Measurements from ENCODE around the gene MYO18A.

DNA sequence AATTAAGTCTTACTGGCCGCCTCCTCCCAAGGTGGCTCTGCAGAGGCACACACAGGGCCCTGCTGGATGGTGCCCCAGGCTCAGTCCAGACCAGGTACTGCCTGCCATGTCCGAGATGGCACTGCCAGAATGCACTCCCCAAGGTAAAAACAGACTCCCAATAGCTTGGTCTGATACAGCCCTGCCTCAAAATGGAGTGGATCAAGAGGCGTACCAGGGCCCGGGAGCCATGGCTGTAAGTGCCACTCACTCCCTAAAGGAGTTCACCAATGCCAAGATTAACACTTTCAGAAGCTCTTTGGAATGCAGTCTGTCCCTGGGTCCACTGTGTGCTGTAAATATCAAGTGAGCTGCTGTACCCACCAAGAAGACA is 576 bp upstream of the MYO18A start:
- TF ChIP-seq, protein P1, sequence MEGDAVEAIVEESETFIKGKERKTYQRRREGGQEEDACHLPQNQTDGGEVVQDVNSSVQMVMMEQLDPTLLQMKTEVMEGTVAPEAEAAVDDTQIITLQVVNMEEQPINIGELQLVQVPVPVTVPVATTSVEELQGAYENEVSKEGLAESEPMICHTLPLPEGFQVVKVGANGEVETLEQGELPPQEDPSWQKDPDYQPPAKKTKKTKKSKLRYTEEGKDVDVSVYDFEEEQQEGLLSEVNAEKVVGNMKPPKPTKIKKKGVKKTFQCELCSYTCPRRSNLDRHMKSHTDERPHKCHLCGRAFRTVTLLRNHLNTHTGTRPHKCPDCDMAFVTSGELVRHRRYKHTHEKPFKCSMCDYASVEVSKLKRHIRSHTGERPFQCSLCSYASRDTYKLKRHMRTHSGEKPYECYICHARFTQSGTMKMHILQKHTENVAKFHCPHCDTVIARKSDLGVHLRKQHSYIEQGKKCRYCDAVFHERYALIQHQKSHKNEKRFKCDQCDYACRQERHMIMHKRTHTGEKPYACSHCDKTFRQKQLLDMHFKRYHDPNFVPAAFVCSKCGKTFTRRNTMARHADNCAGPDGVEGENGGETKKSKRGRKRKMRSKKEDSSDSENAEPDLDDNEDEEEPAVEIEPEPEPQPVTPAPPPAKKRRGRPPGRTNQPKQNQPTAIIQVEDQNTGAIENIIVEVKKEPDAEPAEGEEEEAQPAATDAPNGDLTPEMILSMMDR (IDR thresholded peaks at IDR 0.05), result no peak
- TF ChIP-seq POLR2A (IDR thresholded peaks at IDR 0.05), result no peak
